HG03159 (cell line): ENCODE results near the gene PEX13.

ENCODE experiments used
- ATAC-seq: cut with Tn5 transposase; IDR thresholded peaks from one replicate; pipeline ENCODE4 v1.9.1; 2021; ENCODE audit warnings: mild to moderate bottlenecking, moderate library complexity; ENCODE audit not compliant: unreplicated experiment

The PEX13 gene

DNA sequence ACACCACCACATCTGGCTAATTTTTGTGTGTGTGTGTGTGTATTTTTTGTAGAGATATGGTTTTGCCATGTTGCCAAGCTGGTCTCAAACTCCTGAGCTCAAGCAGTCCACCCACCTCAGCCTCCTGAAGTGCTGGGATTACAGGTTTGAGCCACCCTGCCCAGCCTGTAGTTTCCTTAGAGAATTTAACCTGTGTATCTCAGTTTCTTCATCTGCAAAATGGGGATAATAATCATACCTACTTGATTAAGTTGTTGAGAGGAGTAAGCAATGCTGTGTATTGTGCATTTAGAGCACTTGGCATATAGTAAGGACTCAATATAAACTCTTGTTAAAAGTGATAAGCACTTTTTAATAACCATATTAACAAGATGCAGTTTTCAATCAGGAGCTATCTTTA, 41.9 kb downstream of the PEX13 start:
- ATAC-seq, result no peak

DNA sequence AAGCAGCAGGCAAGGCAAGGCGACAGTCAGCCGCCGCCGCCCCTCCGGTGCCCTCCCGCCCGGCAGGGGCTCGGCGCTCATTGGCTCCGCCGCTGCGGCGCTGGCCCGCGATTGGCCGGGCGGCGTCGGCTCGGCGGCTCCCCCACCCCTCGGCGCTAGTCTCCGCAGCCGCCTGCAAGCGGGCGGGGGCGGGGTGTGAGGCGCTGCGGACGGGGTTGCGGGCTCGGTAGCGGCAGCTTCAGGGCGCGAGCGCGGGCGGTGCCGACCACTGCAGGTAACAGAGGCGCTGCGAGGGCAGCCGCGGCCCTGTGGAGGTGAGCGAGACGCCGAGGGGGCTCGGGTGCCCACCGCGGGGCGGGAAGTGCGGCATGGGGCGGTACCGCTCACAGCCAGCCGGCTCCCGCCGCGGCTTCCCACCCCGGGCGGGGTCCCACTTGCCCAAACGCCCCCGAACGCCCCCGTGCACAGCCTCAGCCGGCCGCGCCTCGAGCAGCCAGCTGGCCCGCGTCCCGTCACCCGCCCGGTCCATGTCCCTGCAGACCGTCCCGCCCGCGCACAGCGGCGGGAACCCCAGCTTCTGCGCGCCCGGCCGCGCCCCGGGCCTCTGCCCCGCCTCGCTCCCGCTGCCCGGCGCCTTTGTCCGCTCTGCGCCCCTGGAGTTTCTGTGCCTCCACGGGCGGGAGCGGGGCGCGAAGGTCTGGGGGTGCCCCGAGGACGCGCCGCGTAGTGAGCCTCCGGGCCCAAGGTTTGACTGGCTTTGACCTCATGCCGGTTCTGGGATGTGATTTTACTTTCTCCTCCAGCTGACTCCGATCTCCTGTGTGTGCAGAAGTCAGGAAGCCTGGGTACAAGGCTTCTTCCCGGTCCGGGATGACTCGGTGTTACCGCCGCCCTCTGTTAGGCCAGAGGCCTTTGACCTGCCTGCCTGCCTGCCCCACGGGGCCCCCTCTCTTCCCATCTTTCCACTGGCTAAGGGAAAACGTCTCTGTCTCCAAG, 48.5 kb downstream of the PEX13 start, which contains the start of gene SANBR:
Gene SANBR (plus strand): TSS at position 158 of the 996 bp plus-strand sequence. CDS start 4,480 bp downstream, outside the sequence.
- peak; percentile 98 for ATAC-seq

DNA sequence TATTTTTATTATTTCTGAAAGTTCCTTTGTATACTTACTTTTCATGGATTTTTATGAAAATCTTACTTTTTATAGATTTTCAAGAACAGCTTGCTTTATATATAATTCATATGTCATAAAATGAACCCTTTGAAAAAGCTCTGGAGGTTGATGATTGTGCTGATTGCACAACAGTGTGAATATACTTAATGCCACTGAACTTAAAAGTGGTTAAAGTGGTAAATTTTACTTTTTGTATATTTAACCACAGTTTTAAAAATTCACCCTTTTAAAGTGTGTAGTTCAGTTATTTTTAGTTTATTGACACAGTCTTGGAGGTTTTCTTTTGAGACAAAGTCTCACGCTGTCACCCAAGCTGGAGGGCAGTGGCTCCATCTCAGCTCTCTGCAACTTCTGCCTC, 56.6 kb downstream of the PEX13 start:
- no peak for ATAC-seq

DNA sequence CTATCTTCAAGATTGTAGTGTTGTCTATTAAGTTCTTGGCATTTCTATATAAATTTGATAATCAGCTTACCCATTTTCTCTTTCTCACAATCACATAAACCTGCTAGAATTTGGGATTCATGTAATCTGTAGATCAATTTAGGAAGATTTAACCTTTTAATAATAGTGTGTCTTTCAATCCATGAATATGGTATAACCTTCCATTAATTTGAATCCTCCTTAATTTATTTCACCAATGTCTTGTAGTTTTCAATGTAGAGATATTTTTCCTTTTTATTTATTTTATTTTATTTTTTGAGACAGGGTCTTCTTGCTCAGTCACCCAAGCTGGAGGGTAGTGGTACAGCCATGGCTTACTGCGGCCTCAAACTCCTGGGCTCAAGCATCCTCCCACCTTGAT, 68.4 kb downstream of the PEX13 start:
- ATAC-seq, result no peak

DNA sequence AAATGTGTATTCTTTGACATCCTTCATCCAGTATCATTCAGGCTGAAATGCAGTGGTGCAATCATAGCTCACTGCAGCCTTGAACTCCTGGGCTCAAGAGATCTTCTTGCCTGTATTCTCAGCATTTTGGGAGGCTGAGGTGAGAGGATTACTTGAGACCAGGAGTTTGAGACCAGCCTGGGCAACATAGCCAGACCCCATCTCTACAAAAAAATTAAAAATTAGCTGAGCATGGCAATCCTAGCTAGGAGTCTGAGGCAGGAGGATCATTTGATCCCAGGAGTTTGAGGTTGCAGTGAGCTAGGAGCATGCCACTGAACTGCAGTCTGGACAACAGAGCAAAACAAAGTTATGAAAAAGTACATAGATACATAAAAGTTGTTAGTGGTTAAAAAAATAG, 72.3 kb downstream of the PEX13 start:
- ATAC-seq, result no peak

DNA sequence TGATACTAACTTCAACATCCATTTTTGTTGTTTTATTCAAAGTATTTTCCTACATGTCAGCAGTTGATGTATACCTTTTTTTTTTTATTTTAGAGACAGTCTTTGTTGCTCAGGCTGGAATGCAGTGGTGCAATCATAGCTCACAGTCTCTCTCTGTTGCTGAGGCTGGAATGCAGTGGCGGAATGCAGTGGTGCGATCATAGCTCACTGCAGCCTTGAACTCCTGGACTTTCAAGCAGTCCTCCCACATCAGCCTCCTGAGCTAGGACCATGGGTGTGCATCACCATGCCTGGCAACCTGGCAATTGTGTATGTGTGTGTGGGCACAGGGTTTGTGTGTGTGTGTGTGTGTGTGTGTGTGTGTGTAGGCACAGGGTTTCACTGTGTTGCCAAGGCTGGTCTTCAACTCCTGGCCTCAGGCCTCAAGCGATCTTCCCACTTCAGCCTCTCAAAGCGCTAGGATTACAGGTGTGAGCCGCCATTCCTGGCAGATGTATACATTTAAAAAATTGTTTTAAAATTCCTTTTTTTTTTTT, 72.9 kb downstream of the PEX13 start:
- ATAC-seq, result no peak

DNA sequence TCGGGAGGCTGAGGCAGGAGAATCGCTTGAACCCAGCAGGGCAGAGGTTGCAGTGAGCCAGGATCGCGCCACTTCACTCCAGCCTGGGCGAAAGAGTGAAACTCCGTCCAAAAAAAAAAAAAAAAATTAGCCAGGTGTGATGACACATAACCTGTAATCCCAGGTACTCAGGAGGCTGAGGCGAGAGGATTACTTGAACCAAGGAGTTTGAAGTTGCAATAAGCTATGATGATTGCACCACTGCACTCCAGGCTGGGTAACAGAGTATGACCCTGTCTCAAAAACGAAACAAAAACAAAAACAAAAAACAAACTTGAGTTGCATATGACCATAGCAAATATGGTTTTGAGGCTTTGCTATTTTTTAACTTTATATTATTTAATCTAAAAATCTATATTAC, 74.0 kb downstream of the PEX13 start:
- ATAC-seq, result no peak

DNA sequence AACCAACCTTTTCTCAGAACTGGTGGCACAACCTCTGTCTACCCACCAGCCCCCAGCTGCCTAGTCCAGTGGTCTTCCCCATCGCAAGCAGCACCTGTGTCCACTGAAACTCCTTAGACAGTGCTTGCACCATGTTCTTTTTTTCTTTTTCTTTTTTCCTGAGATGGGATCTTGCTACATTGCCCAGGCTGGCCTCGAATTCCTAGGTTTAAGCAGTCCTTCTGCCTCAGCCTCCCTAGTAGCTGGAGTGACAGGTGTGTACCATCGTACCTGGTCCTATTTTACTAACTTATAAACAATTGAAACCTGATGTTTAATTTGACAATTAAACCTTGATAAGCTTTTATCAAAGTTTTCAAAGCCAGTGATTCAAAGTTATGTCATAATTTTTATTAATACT, 78.9 kb downstream of the PEX13 start:
- ATAC-seq, result no peak

DNA sequence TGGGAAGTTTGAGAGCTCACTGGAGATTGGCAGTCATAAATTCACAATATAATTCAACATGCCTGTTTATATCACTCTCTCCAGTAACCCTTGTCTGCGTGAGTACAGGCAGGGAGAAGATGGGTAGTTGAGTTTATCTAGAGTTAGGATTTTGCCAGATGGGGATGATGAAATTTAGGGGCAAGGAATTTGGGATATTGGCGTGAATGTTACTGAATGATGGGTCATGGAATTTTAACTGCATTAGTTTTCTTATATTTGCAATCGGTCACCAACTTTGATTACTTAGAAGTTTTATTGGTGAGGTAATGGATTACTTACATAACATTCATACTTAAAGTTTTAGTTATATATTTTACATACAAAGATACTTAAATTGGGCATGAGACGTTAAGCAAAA, 83.3 kb downstream of the PEX13 start:
- ATAC-seq, result no peak
